Stromal cell of bone marrow (primary cell): ENCODE measurements around the gene SMOC2.

Source experiments
- DNase-seq: peaks from one replicate; pipeline ENCODE4 v3.0.0-alpha.2; 2012; ENCODE audit warnings: low read depth

Gene SMOC2

GRCh38 chr6:168415993-168416530 is 24.9 kb upstream of the SMOC2 start:
- no peak for DNase-seq

GRCh38 chr6:168416531-168416930 is 24.5 kb upstream of the SMOC2 start:
- DNase-seq: no peak

- no peak for DNase-seq
Measured at GRCh38 chr6:168417191-168417590, 23.8 kb upstream of the SMOC2 start.

GRCh38 chr6:168417679-168418557 is 23.1 kb upstream of the SMOC2 start:
- no peak for DNase-seq

- no peak for DNase-seq
Measured at GRCh38 chr6:168418711-168419121, 22.3 kb upstream of the SMOC2 start.

- DNase-seq: no peak
Measured at GRCh38 chr6:168419569-168419968, 21.4 kb upstream of the SMOC2 start.

- no peak for DNase-seq
Measured at GRCh38 chr6:168420084-168420483, 20.9 kb upstream of the SMOC2 start.

- no peak for DNase-seq
Measured at GRCh38 chr6:168420706-168421105, 20.3 kb upstream of the SMOC2 start.

GRCh38 chr6:168427184-168427583 is 13.8 kb upstream of the SMOC2 start:
- DNase-seq: no peak

- DNase-seq: no peak
Measured at GRCh38 chr6:168428052-168428826, 12.7 kb upstream of the SMOC2 start.

- no peak for DNase-seq
Measured at GRCh38 chr6:168428863-168429262, 12.1 kb upstream of the SMOC2 start.

GRCh38 chr6:168432196-168432595 is 8.8 kb upstream of the SMOC2 start:
- no peak for DNase-seq

- DNase-seq: no peak
Measured at GRCh38 chr6:168433898-168434297, 7.1 kb upstream of the SMOC2 start.

- DNase-seq: no peak
Measured at GRCh38 chr6:168434505-168434904, 6.5 kb upstream of the SMOC2 start.

GRCh38 chr6:168437751-168438150 is 3.2 kb upstream of the SMOC2 start:
- no peak for DNase-seq

- DNase-seq: no peak
Measured at GRCh38 chr6:168438783-168439520, 2.0 kb upstream of the SMOC2 start.

- DNase-seq: no peak
Measured at GRCh38 chr6:168439794-168440450, 1.1 kb upstream of the SMOC2 start.

GRCh38 chr6:168441434-168442391 is 729 bp downstream of the SMOC2 start:
- no peak for DNase-seq

- no peak for DNase-seq
Measured at GRCh38 chr6:168442646-168443045, 1.7 kb downstream of the SMOC2 start.

GRCh38 chr6:168447282-168447681 is 6.3 kb downstream of the SMOC2 start:
- no peak for DNase-seq

- no peak for DNase-seq
Measured at GRCh38 chr6:168447700-168448099, 6.7 kb downstream of the SMOC2 start.
